Parathyroid adenoma (tissue), 2 donors: ENCODE data around the gene PLEKHM1.

Experiments used
- H2AFZ ChIP-seq: fragments of 300-600 bp; sonication (generic); one replicate; pipeline ENCODE4 v1.7.0; 2017; ENCODE audit warnings: antibody characterized with exemption, mild to moderate bottlenecking
- H3K27ac ChIP-seq: fragments of 300-600 bp; sonication (generic); one replicate; pipeline ENCODE4 v1.7.0; 2017
- H3K27me3 ChIP-seq: fragments of 300-600 bp; sonication (generic); one replicate; pipeline ENCODE4 v1.7.0; 2017; ENCODE audit warnings: low read length; ENCODE audit not compliant: control insufficient read depth, insufficient read depth
- H3K36me3 ChIP-seq: fragments of 300-600 bp; sonication (generic); one replicate; pipeline ENCODE4 v1.7.0; 2017; ENCODE audit warnings: low read length; ENCODE audit not compliant: control insufficient read depth, insufficient read depth
- H3K4me1 ChIP-seq: fragments of 300-600 bp; sonication (generic); one replicate; pipeline ENCODE4 v1.7.0; 2017; ENCODE audit warnings: control low read depth
- H3K4me2 ChIP-seq: fragments of 300-600 bp; sonication (generic); one replicate; pipeline ENCODE4 v1.7.0; 2017; ENCODE audit warnings: low read length
- H3K4me3 ChIP-seq: fragments of 300-600 bp; sonication (generic); one replicate; pipeline ENCODE4 v1.7.0; 2017; ENCODE audit warnings: low read depth, low read length
- H3K79me2 ChIP-seq: fragments of 300-600 bp; sonication (generic); one replicate; pipeline ENCODE4 v1.7.0; 2017; ENCODE audit warnings: control low read depth
- H3K9ac ChIP-seq: fragments of 300-600 bp; sonication (generic); one replicate; pipeline ENCODE4 v1.7.0; 2017; ENCODE audit warnings: mild to moderate bottlenecking
- H3K9me3 ChIP-seq: fragments of 300-600 bp; sonication (generic); one replicate; pipeline ENCODE4 v1.7.0; 2017; ENCODE audit warnings: low read length; ENCODE audit not compliant: control insufficient read depth
- TF ChIP-seq, protein P1 (sequence below): fragments of 300-600 bp; sonication (generic); IDR thresholded peaks from one replicate; pipeline ENCODE4 v1.7.0; 2017; ENCODE audit warnings: antibody characterized with exemption, mild to moderate bottlenecking
- donor health status: primary hyperparathyroidism.

PLEKHM1 gene

DNA sequence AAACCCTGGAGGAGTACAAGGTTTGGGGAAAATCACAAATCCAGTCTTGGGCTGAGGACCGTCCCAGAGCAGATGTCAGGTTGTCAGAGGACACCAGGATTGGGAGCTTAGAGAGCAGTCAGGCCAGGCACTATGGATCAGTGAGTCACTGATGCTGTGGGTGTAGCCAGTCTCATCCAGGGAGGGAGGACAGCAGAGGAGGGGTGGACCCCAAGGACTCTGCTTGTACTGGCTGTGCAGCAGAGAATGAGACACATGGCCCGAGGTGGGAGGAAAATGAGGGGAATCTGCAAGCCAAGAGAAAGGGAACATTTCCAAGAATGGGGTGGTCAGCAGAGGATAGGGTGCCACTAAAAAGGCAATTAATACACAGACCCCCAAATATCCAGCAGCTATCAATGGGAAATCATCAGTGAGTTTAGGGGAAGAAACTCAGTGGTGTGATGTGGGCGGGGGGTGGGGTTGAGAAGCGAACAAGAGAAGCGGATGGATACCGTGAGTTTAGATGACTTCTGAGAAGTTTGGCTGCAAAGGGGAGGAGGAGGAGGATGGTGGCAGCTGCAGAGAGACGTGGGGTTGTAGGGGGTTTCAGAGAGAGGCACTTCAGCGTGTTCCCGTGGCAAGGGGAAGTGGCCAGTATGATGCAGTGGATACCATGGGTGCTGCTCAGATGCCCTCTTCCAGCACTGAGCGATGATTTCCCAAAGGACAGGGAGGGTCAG, 101.8 kb downstream of the PLEKHM1 start:
- Histone ChIP-seq H3K4me2 (no peak overlapping the region), H3K4me3 (no peak overlapping the region), H3K27me3 (no peaks in the 10 kb centered on the region), H3K27ac (no peak overlapping the region), H2AFZ (no peak overlapping the region), H3K36me3 (no peaks in the 10 kb centered on the region), H3K4me1 (no peaks in the 10 kb centered on the region), H3K9ac (no peak overlapping the region), H3K9me3 (no peaks in the 10 kb centered on the region), H3K79me2 (no peaks in the 10 kb centered on the region)
- TF ChIP-seq, protein P1, sequence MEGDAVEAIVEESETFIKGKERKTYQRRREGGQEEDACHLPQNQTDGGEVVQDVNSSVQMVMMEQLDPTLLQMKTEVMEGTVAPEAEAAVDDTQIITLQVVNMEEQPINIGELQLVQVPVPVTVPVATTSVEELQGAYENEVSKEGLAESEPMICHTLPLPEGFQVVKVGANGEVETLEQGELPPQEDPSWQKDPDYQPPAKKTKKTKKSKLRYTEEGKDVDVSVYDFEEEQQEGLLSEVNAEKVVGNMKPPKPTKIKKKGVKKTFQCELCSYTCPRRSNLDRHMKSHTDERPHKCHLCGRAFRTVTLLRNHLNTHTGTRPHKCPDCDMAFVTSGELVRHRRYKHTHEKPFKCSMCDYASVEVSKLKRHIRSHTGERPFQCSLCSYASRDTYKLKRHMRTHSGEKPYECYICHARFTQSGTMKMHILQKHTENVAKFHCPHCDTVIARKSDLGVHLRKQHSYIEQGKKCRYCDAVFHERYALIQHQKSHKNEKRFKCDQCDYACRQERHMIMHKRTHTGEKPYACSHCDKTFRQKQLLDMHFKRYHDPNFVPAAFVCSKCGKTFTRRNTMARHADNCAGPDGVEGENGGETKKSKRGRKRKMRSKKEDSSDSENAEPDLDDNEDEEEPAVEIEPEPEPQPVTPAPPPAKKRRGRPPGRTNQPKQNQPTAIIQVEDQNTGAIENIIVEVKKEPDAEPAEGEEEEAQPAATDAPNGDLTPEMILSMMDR = no peak

DNA sequence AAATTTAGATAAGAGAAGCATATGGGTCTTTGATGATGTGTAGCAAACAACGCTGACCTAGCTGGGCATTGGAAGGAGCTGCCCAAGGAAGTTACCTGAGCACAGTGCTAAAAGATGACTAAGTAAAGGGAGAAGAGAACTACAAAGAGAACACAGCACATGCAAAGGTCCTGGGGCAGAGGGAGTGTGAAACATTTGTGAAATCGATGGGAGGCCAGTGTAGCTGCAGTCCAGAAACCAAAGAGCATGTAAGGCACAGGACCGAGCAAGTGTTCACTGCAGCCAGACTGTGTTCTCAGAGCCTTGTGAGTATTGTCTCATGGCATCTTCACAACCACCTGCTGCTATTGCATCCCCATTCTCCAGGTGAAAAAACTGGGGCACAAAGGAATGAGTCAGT, 102.8 kb downstream of the PLEKHM1 start:
- H2AFZ ChIP-seq = no peak overlapping the region
- no peaks in the 10 kb centered on the region for H3K79me2 ChIP-seq
- no peaks in the 10 kb centered on the region for H3K36me3 ChIP-seq
- no peak overlapping the region for H3K4me3 ChIP-seq
- H3K27me3 ChIP-seq = no peaks in the 10 kb centered on the region
- no peak overlapping the region for H3K9ac ChIP-seq
- H3K4me1 ChIP-seq = no peaks in the 10 kb centered on the region
- H3K4me2 ChIP-seq = no peak overlapping the region
- TF ChIP-seq, protein P1 = no peak
- H3K27ac ChIP-seq = no peak overlapping the region
- no peaks in the 10 kb centered on the region for H3K9me3 ChIP-seq

DNA sequence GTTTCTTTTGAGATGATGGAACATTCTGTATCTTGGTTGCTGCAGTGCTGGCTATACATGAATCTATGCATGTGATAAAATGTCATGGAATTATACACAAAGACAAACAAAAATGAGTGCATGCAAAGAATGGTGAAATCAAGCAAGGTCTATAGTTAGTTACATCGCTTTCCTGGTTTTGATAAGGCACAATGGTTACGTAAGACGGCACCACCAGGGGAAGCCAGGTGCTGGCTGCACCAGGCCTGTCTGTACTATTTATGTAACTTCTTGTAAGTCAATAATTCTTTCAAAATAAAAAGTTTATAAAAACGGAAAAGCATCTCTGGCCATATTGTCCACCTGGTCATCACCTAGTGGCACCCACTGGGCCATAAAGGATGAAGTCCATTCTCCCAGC, 104.3 kb downstream of the PLEKHM1 start:
- TF ChIP-seq, protein P1 = no peak
- H3K9me3 ChIP-seq = no peaks in the 10 kb centered on the region
- no peak overlapping the region for H2AFZ ChIP-seq

More for the DNA sequence above, 104.3 kb downstream of the PLEKHM1 start:
- no peaks in the 10 kb centered on the region for H3K27me3 ChIP-seq
- H3K27ac ChIP-seq = no peak overlapping the region
- H3K4me1 ChIP-seq = no peaks in the 10 kb centered on the region
- H3K9ac ChIP-seq = no peak overlapping the region
- H3K79me2 ChIP-seq = no peaks in the 10 kb centered on the region
- no peak overlapping the region for H3K4me2 ChIP-seq
- no peaks in the 10 kb centered on the region for H3K36me3 ChIP-seq
- H3K4me3 ChIP-seq = no peak overlapping the region
